ENCODE data around the gene ZNF417.

The ZNF417 gene

DNA sequence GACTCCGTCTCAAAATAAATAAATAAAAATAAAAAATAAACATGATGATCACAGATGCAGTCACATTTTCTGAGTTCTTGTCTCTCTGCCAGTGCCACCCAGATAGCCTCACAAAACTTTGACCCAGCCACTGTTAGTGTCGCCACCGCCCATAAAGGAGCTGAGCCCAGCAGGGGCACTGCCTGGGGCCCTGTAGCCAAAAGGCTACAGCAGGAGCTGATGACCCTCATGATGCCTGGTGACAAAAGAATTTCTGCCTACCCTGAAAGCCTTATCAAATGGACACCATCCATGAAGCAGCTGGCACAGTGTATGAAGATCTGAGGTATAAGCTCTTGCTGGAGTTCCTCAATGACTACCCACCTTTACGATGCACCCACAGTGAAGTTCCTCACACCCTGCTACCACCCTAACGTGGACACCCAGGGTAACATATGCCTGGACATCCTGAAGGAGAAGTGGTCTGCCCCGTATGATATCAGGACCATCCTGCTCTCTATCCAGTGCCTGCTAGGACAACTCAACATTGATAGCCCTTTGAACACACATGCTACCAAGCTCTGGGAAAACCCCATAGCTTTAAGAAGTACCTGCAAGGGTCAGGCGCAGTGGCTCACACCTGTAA is 48.4 kb downstream of the ZNF417 start:
- no peak for DNase-seq (ENCODE audit: low read depth)
- TF ChIP-seq, protein P1, sequence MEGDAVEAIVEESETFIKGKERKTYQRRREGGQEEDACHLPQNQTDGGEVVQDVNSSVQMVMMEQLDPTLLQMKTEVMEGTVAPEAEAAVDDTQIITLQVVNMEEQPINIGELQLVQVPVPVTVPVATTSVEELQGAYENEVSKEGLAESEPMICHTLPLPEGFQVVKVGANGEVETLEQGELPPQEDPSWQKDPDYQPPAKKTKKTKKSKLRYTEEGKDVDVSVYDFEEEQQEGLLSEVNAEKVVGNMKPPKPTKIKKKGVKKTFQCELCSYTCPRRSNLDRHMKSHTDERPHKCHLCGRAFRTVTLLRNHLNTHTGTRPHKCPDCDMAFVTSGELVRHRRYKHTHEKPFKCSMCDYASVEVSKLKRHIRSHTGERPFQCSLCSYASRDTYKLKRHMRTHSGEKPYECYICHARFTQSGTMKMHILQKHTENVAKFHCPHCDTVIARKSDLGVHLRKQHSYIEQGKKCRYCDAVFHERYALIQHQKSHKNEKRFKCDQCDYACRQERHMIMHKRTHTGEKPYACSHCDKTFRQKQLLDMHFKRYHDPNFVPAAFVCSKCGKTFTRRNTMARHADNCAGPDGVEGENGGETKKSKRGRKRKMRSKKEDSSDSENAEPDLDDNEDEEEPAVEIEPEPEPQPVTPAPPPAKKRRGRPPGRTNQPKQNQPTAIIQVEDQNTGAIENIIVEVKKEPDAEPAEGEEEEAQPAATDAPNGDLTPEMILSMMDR (conservative IDR thresholded peaks at IDR 0.05; ENCODE audit: low read depth, low read length): no peak
- H3K4me3 ChIP-seq (ENCODE audit: low read depth, low read length): no peak overlapping the region
